ENCODE results near the gene ARHGEF3.
"Not testable (repeated sequence)": the region's sequence is repeated elsewhere in the genome, so short reads cannot be mapped to it uniquely, and the experiment has no call there.

Gene ARHGEF3

DNA sequence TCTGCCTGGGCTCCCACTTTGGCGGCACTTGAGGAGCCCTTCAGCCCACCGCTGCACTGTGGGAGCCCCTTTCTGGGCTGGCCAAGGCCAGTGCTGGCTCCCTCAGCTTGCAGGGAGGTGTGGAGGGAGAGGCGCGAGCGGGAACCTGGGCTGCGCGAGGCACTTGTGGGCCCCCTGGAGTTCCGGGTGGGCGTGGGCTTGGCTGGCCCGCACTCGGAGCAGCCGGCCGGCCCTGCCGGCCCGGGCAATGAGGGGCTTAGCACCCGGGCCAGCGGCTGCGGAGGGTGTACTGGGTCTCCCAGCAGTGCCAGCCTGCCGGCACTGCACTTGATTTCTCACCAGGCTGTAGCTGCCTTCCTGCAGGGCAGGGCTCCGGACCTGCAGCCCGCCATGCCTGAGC, 82.9 kb downstream of the ARHGEF3 start:
- DNase-seq, result not testable (repeated sequence)

DNA sequence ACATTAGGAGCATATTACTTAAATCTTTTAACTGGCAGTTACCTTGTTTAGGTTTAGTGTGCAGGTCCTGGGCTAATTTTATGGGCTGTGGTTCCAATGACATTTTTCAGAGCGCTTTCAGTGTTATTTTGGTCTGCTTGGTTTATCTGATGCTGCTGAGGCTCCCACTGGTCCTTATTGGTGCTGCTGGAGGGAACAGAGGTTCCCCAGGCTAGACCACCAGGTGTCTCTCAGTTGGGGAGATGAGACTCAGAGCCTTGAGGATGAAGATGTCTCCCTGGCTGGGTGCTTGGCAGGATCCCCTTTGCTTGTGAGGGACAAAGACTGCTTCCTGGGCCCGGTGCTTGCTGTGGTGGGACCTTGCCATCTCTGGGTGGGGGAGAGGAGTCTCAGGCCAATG, 90.4 kb downstream of the ARHGEF3 start:
- no peak for DNase-seq

DNA sequence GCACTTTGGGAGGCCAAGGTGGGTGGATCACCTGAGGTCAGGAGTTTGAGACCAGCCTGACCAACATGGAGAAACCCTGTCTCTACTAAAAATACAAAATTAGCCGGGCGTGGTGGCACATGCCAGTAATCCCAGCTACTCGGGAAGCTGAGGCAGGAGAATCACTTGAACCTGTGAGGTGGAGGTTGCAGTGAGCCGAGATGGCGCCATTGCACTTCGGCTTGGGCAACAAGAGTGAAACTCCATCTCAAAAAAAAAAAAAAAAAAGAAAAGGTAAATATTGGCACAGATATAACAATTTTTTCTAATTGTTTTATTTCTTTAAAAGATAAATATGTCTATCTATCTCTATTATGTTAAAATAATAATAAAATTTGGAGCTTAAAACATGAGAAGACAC, 94.3 kb downstream of the ARHGEF3 start:
- not testable (repeated sequence) for DNase-seq

DNA sequence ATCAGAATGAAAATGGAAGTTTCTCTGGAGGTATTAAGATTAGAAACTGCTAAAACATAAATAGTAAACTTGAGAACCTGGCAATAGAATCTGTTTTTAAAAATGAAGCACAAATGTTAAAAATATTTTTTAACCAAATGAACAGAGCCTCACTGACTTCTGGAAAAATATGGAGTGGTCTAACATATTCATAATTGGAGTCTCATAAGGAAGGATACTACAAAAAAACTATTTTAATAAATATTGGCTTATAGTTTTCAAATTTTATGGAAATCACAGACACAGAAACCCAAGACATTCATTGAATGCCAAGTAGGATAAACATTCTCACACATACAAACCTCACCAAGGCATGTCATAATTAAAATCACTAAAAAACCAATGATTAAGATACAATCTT, 95.1 kb downstream of the ARHGEF3 start:
- no peak for DNase-seq

DNA sequence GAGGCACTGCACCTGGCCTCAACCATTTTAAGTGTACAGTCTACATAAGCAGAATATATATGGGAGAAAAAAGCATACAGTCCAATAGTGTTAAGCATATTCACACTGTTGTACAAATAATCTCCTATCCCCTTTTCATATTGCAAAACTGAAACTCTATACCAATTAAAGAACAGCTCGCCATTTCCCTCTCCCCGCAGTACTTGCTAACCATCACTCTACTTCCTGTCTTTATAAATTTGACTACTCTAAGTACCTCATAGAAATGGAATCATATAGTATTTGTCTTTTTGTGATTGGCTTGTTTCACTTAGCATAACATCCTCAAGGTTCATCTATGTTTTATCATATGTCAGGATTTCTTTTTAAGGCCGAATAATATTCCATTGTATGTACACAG, 97.0 kb downstream of the ARHGEF3 start:
- DNase-seq, result no peak

DNA sequence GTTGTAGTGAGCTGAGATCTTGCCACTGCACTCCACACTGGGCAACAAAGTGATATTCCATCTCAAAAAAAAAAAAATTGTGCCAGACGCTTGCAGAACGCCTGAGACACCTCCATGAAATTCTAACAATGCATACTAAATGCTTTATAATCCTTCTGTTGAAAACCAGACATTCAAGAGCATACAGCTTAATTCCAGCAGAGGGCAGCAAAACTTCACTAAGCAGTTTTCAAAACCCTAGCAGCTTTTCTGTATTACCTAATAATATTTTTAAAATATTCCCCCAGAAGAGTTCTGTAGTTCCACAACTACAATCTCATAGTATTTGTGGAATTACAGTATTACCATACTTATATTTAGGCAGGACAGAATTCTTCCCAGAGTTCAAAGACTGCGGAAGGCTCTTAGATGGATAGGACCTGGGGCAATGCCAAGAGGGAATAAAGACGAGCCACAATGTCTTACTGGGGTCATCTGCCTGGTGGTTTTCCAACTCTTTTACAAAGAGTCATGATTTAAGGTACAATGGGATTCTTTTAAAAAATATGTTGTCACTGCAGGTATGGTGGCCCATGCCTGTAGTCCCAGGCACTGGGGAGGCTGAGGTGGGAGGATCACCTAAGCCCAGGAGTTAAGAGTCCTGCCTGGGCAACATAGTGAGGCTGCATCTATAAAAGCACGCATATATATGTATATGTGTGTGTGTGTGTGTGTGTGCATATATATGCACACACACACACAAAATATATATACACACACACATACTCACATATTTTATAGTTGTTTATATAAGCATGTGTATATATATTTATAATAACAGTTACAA, 99.0 kb downstream of the ARHGEF3 start:
- no peak for DNase-seq

DNA sequence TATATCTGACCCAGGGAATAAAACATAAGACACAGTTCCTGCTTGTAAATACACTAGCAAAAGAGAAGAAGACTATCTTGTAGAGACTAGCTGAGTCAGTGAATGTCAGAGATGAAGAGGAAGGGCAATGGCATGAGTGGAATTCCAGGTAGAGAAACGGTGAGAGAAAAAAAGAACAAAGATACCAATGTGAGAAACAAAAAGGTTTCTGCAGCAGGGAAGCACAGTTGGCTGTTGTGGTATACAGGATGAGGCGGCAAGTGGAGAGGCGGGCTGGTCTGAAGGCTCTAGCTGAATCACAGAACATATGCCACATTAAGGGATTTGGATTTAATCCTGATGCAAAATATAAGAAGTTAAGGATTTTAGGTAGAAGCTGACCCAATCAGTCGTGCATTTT, 101.6 kb downstream of the ARHGEF3 start:
- no peak for DNase-seq

DNA sequence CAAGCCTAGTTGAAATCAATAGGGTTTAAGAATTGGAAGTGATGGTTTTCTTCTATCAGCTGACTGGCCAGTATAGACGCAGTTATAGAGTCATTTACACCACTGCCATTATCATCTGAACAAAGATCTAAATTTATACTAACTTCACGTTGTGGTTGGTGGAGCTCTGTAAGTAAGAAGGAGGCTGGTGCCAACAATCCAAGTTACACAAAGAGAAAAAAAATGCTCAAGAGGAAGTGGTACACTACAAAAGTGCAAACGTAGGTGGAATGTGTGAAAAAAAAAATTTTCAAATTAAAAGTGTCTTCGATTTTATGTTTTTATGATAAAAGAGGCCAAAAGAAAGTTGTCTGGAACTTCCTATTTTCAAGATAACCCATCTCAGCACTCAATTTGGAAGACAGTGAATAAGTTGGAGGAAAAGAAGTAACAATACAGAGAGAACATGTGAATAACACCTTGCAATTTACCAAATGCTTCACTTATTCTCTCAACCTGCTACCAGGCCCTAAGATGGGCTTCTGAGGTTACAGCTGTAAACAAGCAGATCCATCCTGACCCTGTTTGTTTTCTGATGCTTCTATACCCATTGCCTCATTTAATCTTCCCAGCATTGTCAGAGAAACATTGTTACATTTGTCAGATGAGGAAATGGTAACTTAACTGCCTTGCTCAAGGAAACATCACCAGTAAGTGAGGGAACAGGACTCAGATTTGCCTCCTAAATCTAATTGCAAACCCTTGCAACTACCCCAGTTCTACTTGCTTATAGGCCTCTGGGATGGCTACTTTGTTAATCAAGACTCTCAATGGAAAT, 106.7 kb downstream of the ARHGEF3 start:
- no peak for DNase-seq

DNA sequence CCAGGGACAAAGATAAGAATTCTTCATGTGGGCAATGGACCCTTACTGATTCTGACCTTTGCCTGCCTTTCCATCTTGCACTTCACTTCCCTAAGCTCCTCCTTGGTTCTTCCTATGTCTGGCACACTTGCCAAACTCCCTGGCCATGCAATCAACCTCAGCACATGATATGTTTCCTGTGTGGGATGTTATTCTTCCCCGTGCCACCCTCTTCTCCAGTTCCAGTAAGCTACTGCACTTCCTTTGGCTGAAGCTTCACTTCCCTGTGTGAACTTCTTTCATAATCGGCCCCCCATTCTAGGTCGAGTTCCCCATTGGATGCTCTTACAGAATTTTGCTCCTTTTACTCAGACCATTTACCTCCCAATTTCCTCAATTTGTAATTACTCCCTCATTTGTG, 108.0 kb downstream of the ARHGEF3 start:
- no peak for DNase-seq

DNA sequence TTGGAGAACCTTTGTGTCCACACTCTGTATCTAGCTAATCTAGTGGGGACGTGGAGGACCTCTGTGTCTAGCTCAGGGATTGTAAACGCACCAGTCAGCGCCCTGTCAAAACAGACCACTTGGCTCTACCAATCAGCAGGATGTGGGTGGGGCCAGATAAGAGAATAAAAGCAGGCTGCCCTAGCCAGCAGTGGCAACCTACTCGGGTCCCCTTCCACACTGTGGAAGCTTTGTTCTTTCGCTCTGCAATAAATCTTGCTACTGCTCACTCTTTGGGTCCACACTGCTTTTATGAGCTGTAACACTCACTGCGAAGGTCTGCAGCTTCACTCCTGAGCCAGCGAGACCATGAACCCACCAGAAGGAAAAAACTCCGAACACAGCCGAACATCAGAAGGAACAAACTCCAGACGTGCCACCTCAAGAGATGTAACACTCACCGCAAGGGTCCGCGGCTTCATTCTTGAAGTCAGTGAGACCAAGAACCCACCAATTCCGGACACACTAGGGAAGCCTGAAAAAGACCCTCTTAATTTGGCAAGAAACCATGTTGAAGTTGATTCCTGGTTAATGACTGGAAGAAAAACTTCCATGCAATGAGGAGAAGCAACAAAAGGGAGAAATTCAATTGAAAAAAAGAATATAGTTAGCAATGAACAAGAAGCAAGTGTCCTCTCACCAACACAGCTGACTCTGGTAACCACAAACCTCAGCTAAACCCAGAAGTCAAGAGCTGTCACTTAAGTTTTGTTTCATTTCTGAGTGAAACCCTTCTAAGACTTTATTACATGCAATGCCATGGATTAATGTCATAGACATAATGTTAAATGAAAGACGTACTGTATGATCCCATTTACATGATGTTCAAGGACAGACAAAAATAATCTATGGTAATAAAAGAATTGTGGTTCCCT, 109.0 kb downstream of the ARHGEF3 start:
- DNase-seq, result peak; percentile 38 to 44

DNA sequence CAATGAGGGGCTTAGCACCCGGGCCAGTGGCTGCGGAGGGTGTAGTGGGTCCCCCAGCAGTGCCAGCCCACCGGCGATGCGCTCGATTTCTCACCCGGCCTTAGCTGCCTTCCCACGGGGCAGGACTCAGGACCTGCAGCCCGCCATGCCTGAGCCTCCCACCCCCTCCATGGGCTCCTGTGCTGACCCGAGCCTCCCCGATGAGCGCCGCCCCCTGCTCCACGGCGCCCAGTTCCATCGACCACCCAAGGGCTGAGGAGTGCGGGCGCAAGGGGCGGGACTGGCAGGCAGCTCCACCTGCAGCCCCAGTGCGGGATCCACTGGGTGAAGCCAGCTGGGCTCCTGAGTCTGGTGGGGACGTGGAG, 109.8 kb downstream of the ARHGEF3 start:
- DNase-seq, result not testable (repeated sequence)

DNA sequence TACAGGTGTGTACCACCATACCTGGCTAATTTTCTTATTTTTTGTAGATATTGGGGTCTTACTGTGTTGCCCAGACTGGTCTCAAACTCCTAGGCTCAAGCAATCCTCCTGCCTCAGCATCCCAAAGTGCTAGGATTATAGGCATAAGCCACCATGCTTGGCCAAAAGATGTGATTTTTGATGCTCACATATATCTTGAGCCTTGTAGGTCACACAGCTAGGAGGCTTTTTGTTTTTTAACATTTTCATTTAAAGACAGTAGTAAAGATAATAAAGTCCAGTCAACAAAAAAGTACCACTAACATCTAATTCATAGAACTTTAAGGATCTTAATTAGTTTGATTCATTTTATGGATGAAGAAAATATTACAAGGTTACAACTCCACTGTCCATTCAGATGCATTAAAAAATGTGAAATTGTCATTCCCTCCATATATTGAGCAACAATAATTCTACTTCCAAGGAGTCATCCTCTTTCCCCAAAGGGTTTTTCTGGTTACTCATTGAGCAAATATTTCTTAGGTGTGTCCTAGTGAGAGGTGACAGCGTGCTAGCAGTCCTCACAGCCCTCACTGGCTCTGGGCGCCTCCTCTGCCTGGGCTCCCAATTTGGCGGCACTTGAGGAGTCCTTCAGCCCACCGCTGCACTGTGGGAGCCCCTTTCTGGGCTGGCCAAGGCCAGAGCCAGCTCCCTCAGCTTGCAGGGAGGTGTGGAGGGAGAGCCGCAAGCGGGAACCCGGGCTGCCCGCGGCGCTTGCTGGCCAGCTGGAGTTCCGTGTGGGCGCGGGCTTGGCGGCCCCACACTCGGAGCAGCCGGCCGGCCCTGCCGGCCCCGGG, 110.4 kb downstream of the ARHGEF3 start:
- no peak for DNase-seq

DNA sequence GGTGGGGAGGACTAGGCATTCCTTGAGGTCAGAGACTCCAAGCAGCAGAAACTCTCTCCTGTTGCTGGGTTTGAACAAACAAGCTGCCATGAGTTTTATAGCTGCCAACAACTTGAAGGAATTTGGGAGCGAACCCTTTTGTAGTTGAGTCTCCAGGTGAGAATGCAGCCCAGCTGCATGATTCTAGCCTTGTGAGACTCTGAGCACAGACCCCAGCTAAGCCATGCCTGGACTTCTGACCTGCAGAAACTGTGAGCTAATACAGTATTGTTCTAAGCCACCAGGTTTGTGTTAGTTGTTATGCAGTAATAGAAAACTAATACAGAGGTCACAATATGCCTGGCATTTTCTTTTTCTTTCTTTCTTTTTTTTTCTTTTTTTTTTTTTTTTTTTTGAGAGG, 112.4 kb downstream of the ARHGEF3 start:
- DNase-seq, result no peak

DNA sequence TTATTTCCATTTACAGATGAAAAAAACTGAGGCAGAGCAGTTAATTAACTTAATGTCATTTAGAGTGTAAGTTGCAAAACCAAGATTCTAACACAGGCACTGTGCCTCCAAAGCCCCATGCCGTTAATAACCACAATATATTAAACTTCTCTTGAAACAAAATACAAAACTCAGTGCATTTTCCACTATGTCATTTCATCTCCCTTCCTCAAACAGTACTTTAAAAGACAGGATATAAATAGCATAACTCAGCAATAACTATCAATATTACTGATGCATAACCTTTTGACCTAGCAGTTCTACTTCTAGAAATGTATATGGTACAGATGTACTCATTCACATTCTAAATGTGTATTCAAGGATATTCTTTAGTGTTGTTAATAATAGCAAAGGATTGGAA, 113.6 kb downstream of the ARHGEF3 start:
- no peak for DNase-seq

DNA sequence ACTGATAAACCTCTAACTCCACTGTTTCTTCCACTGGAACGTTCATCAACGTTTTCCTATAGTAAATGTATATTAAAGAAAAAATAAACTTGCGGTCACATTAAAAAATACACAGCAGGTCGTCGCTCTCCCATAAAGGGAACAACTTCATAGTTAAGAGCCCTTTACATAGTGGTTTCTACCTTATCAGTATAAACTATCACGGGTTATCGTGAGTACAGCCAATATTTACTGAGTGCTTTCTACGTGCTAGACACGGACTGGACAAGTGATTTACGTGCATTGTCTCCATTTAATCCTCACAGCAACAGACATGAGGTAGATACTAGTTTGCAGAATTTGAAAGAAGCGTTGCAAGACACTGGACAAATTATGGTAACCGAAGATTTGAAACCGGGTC, 117.7 kb downstream of the ARHGEF3 start:
- no peak for DNase-seq

DNA sequence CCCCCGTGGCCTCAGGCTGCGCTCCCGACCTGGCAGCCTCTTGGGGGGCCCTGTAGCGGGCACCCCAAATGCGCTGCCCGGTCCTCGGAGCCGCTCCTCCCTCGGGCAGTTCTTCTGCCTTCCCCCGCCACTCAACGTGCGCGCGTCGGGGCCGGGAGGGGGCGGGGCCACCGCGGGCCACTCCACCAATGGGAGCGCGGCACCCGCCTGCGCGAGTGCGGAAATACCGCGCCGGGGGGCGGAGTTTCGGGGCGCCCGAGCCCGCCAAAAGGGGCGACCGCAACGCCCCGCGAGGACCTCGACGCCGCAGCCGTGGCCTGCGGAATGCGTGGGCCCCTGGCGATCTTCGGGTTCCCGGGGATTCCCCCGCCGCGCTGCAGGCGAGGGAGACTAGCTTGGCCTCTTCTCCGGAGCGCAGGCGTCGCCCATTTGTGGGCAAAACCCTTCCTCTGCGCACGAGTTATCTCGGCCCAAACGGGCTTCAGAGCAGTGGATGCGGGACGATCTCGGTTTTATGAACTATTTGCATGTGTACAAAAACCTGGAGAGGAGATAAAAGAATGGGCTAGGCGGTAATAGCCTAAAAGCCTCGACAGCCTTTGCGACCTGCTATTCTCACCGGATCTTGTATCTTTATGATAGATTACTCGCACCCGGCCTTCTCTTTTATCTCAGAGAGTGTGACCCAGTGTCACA, 118.5 kb downstream of the ARHGEF3 start, which contains the start of gene TASOR:
Gene TASOR, minus strand, starts transcription at position 144 of the 696 bp plus-strand sequence. CDS start 259 bp downstream, outside the sequence.
- DNase-seq, result peak; percentile 90 to 91

DNA sequence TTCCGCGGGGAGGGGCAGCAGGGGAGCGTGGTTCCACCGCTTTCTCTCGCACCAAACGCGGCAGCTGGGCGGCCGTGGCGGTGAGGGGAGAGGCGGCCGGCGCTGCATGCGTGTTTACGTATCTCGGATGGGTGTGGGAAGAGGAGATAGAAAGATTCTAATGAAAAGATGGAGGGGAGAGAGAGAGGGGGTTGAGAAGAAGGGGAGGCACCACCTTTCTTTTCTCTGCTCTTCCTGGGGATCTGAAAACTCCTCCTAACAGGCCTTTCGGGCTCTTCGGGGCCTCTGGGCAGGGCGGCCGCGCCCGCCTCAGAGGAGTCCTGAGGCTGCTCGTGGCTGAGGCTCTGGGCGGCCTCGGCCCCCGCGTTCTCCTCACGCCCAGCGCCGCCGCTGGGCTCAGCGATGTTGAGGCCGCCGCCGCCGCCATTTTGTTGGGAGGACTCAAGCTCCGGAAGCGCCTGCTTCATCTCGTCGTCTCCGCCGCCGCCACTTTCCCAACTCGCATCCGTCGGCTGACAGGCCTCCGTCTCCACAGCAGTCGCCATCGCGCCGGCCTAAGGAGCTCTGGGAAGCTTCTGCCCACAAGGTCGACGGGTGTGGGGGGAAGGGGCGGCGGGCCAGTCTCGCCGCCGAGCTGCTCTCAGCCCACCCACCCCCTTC, 119.2 kb downstream of the ARHGEF3 start:
- DNase-seq, result peak; percentile 86

DNA sequence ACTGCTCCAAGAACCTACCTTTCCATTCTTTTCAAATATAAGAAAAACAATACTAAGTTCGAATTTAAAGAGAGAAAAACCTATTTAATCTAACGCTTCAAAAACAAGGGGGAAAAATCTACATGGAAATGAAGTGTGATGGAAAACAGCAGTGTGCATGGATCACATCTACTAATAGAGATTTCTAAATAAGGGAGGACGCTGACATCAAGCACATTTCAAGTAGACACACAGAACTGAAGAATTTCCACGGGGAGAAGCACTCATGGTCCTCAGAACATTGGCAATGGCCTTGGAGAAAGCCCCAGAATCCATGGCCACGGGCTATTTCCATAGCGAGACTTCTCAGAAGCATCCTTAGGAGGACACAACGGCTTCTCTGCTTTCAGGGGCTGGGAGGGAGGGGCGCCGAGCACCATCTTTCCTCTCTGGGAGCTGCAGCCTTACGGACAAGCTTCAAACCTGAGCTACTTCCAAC, 119.7 kb downstream of the ARHGEF3 start:
- no peak for DNase-seq

DNA sequence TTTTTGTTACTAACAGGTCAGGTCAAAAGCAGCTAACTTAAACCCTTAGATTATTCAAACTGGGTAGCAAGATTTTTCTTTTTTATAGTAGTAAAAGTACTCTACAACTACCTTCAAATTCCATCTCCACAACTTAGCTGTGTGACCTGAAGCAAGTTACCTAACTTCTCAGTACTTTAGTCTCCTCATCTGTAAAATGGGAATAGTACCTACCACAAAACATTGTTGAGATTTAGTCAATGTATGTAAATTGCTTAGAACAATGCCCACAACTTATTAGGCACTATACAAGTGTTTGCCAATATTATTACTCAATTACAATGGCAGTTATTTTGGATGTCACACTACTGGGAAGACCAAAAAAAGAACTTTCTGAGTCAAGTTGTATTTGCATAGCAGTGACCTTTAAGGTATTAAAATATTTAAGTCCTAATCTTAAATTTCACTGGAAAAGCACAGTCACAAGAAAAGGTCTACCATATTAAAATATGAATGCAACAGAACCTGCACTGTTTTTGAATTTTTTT, 121.6 kb downstream of the ARHGEF3 start:
- no peak for DNase-seq

All from activated T-cell treated with anti-CD3 and anti-CD28 coated beads, Interleukin-2, amount 50 U/mL, for 48 hours (primary cell).